Fibroblast of gingiva (primary cell): ENCODE measurements around the gene TAC3.
"Not testable (repeated sequence)": the region's sequence is repeated elsewhere in the genome, so short reads cannot be mapped to it uniquely, and the experiment has no call there.

Source experiments
- DNase-seq: peaks from one replicate; pipeline ENCODE4 v3.0.0-alpha.2; 2011; ENCODE audit warnings: low read depth

TAC3 gene

DNA sequence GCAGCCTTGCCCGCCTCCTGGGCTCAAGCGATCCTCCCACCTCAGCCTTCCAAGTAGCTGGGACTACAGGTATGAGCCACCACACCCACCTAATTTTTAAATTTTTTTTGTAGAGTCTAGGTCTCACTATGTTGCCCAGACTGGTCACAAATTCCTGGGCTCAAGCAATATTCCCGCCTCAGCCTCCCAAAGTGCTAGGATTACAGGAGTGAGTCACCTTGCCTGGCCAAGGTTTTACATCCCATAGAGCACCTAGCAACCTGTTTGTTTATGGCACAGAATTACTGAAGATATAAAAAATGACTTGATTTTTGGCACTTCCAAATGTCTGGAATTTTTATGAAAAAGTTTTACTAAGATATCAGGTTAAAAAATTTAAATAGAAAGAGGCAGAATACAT is 17.1 kb upstream of the TAC3 start:
- no peak for DNase-seq

DNA sequence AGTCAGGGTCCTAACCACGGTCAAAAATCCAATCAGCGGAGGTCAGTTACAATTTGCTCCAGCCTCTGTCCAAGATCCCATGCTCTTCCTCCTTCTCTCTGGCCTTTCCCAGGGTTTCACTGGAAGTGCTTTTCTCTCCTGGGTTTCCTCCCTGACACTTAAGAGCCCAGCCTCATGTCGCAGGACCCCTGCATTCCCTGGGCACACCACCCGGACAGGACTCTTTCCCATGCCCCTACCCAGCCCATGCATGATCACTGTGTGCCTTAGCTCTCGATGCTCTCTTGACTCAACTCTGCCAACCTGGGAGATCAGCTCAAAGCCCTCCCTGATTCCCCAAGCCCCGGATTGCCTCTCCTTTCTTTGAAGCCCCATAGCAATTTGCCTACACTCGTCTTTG is 15.5 kb upstream of the TAC3 start:
- no peak for DNase-seq

DNA sequence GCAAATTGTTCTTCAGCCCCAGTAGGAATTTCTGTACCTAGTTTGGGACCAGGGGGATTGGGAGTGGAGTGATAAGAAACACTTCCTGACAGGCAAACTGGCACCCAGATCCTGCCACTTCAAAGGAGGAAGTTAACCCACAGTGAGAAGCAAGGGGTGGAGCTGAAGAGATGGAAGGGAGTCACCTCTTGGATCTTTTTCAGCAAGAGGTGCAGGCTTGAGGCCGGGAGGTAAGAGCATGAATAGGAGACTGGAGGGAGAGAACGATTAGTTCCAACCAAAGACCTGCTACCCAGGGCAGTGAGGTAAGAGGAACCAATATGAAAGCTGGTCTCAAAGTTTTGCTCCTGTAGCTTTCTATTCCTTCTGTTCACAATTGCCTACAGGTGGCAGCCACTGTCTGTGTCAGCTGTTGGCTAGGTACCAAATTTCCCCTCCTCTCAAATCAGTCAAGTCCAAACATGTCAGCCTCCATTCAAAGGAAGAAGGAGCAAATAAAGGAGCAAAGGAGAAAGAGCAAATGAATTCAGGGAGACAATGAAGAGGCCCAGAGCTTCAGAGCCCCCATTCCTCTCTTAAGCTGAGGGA is 14.9 kb upstream of the TAC3 start:
- no peak for DNase-seq

- DNase-seq: no peak
Measured at GRCh38 chr12:57029457-57029856, 13.1 kb upstream of the TAC3 start.

GRCh38 chr12:57027805-57028153 is 11.4 kb upstream of the TAC3 start:
- DNase-seq: no peak

- DNase-seq: no peak
Measured at GRCh38 chr12:57027011-57027804, 10.9 kb upstream of the TAC3 start.

DNA sequence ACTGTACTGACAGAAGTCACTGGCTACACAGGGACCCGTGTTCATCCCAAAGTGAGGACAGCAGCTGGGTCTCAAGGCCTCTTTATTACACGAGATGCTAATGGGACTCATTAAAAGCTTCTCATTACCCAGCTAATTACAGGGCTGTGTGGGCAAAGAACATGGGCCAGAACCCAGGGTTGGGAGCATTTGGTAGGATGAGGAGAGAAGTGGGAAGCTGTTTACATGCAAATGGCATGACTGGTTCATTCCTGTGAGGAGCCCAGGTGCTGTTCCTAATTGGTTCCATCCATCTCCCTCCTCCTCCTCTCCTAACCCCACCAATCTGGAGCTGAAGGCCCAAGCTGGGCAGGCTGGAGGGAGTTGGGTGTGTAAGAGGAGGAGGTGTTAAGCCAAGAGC is 8.9 kb upstream of the TAC3 start:
- no peak for DNase-seq

DNA sequence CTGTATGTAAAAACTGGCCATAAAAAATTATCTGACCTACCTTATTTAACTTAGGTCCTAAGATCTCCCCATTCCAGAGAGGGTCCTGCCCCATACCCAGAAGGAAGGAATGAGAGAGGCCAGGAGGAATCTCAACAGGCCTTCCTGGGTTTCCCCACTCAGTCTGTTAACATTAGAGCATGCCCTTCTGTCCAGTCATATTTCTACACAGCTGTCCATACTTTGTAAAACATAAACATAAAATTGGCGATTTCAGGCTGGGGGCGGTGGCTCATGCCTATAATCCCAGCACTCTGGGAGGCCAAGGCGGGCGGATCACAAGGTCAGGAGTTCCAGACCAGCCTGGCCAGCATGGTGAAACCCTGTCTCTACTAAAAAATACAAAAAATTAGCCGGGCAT is 6.0 kb upstream of the TAC3 start:
- not testable (repeated sequence) for DNase-seq

DNA sequence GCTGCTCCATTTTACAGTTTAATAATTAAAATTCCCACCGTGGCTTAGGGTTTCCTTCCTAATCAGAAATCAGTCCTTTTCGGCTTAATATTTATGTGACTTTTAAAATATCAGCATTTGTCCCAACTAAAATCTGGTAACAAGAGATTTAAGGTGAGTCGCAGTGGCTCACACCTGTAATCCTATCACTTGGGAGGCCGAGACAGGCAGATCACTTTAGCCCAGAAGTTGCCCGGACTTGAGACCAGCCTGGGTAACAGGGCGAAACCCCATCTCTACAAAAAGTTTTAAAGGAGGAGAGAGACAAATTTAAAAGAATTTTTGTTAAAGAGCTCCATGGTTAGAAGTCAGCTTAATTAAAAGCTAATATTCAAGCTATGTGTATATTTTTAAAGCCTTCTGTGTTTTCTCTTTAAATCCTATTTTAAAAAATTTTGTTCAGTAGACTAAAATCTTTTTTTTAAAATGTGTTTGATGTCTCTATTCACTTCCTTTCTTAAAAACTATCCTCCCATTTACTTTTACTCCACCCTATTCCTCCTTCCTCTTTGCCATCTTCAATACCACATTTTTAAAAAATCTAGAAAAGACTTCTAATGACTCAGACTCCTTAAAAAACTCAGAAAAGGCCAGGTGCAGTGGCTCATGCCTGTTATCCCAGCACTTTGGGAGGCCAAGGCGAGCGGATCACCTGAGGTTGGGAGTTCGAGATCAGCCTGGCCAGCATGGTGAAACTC is 3.8 kb upstream of the TAC3 start:
- no peak for DNase-seq

DNA sequence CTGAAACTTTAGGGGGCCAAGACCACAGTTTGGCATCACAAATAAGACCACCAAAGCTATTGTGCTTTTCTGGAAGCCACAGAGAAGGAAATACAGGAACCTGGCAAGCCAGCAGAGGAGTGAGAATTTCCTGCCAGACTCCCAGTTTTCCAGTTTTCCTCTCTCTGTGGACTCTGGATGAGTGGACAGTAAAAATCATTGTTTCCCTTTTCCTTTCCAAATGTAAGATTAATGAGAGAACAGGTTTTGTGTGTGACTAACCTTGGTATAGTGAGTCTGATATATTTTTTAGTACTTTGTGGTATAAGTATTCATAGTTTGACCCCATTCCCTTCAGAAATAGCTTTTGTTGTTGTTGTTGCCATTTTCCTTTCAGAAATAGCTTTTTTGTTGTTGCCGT is 2.6 kb upstream of the TAC3 start:
- no peak for DNase-seq

DNA sequence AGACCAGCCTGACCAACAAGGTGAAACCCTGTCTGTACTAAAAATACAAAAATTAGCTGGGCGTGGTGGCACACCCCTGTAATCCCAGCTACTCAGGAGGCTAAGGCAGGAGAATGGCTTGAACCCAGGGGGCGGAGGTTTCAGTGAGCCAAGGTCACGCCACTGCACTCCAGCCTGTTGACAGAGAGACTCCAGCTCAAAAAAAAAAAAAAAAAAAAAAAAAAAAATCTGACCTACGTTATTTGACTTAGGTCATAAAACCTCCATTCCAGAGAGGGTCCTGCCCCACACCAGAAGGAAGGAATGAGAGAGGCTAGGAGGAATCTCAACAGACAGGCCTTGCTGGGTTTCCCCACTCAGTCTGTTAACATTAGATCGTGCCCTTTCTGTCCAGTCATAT is 2.0 kb upstream of the TAC3 start:
- not testable (repeated sequence) for DNase-seq

- no peak for DNase-seq
Measured at GRCh38 chr12:57012600-57013465, 3.5 kb downstream of the TAC3 start.

DNA sequence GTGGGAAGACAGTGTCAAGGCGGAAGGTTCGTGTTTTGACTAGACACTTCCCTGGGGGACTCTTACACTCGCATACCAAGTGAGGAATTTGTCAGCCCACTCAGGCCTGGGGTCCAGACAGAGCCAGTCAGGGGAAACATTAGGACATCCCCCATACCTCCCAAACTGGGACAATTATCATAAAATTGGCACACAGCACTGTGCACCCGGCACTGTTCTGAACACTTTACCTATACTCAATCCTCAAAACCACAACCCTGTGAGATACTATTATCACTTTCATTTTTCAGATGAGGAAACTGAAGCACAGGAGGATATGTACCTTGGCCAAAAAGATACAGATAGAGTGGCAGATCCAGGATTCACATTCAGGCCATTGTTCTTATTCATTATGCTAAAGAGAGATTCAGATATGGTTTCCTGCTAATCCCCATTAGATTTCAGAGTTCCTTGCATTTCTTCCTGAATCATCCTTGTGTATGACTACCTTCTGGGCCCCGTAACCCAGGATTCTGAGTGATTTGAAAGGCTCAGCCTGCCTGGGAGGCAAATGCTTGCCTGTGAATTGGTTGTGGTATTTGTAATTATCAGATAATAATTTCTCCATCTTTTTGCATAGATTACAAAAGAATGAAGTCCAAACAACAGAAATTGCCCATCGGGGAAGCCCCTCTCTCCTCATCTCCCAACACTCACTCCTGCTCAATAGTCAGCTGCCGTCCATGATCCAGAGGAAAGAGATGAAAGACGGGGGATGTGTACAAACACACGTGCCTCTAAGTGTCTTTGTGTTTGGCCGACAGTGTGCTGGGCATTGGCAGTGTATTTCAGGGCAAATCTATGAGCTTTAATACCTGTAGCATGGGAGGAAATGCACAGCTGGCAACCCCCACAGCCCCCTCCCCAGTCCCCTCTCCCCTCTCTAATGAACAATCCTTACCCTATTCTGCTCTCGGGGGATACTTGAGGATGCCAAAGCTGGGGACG is 4.6 kb downstream of the TAC3 start:
- no peak for DNase-seq

GRCh38 chr12:57010627-57011247 is 5.6 kb downstream of the TAC3 start:
- DNase-seq: no peak

GRCh38 chr12:57009949-57010626 is 6.2 kb downstream of the TAC3 start:
- DNase-seq: no peak

DNA sequence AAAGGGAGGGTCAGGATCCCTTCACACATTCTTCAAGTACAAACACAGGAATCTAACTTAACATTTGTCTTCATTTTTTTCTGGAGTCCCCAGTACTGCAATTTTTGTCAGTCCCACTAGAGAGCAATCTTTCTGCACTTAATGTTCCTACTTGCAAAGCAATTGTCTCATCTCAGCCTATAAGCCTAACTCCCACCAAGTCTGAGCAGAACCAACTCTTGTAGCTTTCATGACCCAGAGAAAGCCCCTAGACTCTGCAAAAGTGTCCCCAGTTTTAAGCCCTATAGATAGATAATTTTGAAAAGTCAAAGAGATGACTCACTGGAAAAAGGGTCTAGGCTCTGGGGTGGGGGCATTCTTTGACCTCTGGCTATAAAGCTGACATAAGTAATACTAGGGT is 8.2 kb downstream of the TAC3 start:
- peak; percentile 69 for DNase-seq

- no peak for DNase-seq
Measured at GRCh38 chr12:57006809-57007475, 9.4 kb downstream of the TAC3 start.

GRCh38 chr12:57005980-57006808 is 10.1 kb downstream of the TAC3 start, which contains the start of gene ZBTB39:
Gene ZBTB39, minus strand, starts transcription at chr12:57006546. Its CDS starts 1,629 bp downstream, at chr12:57004917.
- peak; percentile 56 for DNase-seq
